ENCODE measurements around the gene C5orf22.

DNA sequence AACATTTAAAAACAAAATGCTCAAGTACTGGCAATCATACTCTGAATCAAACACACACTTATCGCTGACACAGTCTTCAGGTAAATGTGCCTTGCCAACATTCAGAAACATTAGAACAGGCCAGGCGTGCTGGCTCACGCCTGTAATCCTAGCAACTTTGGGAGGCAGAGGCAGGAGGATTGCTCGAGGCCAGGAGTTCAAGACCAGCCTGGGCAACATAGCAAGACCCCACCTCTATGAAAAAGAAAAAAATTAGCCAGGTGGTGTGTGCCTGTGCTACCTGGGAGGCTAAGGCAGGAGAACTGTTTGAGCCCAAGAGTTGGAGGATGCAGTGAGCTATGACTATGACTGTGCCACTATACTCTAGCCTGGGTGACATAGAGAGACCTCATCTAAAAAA is 20.8 kb upstream of the C5orf22 start:
- TF ChIP-seq, protein P1, sequence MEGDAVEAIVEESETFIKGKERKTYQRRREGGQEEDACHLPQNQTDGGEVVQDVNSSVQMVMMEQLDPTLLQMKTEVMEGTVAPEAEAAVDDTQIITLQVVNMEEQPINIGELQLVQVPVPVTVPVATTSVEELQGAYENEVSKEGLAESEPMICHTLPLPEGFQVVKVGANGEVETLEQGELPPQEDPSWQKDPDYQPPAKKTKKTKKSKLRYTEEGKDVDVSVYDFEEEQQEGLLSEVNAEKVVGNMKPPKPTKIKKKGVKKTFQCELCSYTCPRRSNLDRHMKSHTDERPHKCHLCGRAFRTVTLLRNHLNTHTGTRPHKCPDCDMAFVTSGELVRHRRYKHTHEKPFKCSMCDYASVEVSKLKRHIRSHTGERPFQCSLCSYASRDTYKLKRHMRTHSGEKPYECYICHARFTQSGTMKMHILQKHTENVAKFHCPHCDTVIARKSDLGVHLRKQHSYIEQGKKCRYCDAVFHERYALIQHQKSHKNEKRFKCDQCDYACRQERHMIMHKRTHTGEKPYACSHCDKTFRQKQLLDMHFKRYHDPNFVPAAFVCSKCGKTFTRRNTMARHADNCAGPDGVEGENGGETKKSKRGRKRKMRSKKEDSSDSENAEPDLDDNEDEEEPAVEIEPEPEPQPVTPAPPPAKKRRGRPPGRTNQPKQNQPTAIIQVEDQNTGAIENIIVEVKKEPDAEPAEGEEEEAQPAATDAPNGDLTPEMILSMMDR (conservative IDR thresholded peaks at IDR 0.05; ENCODE audit: low read length), result no peak
- TF ChIP-seq EZH2phosphoT487 (IDR thresholded peaks at IDR 0.05; ENCODE audit: borderline replicate concordance), result no peak
